ENCODE data around the gene SERPINF2. TPM values are rescaled to one million over a fixed set of nuclear protein-coding genes. Genes with fewer than 3 reads are reported as not detected.
"Not testable (repeated sequence)": the region's sequence is repeated elsewhere in the genome, so short reads cannot be mapped to it uniquely, and the experiment has no call there.

SERPINF2 gene
- total RNA-seq, 1 donor from 2014 or later = 1.2 TPM

- TF ChIP-seq CTCF (IDR thresholded peaks at IDR 0.05; ENCODE audit: insufficient read depth, low read length, poor library complexity, severe bottlenecking) = no peak
- Histone ChIP-seq H3K27me3 (ENCODE audit: control insufficient read depth, insufficient read depth, low read length) (no peaks in the 10 kb centered on the region), H3K4me3 (ENCODE audit: low read depth, low read length) (no peak overlapping the region), H3K36me3 (ENCODE audit: control insufficient read depth, insufficient read depth, low read length) (no peaks in the 10 kb centered on the region)
- no peak for DNase-seq (ENCODE audit: low read depth)
Observed at GRCh38 chr17:1767358-1767757, 24.7 kb downstream of the SERPINF2 start.

GRCh38 chr17:1769822-1770477, 27.3 kb downstream of the SERPINF2 start:
- Histone ChIP-seq H3K27me3 (ENCODE audit: control insufficient read depth, insufficient read depth, low read length) (no peaks in the 10 kb centered on the region), H3K36me3 (ENCODE audit: control insufficient read depth, insufficient read depth, low read length) (no peaks in the 10 kb centered on the region), H3K4me3 (ENCODE audit: low read depth, low read length) (no peak overlapping the region)
- no peak for DNase-seq (ENCODE audit: low read depth)
- TF ChIP-seq CTCF (IDR thresholded peaks at IDR 0.05; ENCODE audit: insufficient read depth, low read length, poor library complexity, severe bottlenecking) = no peak

GRCh38 chr17:1773000-1773695, 30.5 kb downstream of the SERPINF2 start:
- not testable (repeated sequence) for H3K36me3 ChIP-seq (ENCODE audit: control insufficient read depth, insufficient read depth, low read length); DNase-seq (ENCODE audit: low read depth); H3K27me3 ChIP-seq (ENCODE audit: control insufficient read depth, insufficient read depth, low read length); H3K4me3 ChIP-seq (ENCODE audit: low read depth, low read length)

GRCh38 chr17:1773696-1774181, 31.1 kb downstream of the SERPINF2 start:
- DNase-seq (ENCODE audit: low read depth) = no peak
- no peak overlapping the region for H3K4me3 ChIP-seq (ENCODE audit: low read depth, low read length)
- TF ChIP-seq CTCF (IDR thresholded peaks at IDR 0.05; ENCODE audit: insufficient read depth, low read length, poor library complexity, severe bottlenecking) = no peak
- no peaks in the 10 kb centered on the region for H3K27me3 ChIP-seq (ENCODE audit: control insufficient read depth, insufficient read depth, low read length)
- no peaks in the 10 kb centered on the region for H3K36me3 ChIP-seq (ENCODE audit: control insufficient read depth, insufficient read depth, low read length)

GRCh38 chr17:1774390-1775176, 31.9 kb downstream of the SERPINF2 start:
- no peak for DNase-seq (ENCODE audit: low read depth)
- no peaks in the 10 kb centered on the region for H3K36me3 ChIP-seq (ENCODE audit: control insufficient read depth, insufficient read depth, low read length)
- H3K27me3 ChIP-seq (ENCODE audit: control insufficient read depth, insufficient read depth, low read length) = no peaks in the 10 kb centered on the region
- H3K4me3 ChIP-seq (ENCODE audit: low read depth, low read length) = no peak overlapping the region
- no peak for TF ChIP-seq CTCF (IDR thresholded peaks at IDR 0.05; ENCODE audit: insufficient read depth, low read length, poor library complexity, severe bottlenecking)

GRCh38 chr17:1776328-1776727, 33.7 kb downstream of the SERPINF2 start:
- Histone ChIP-seq H3K4me3 (ENCODE audit: low read depth, low read length) (no peak overlapping the region), H3K36me3 (ENCODE audit: control insufficient read depth, insufficient read depth, low read length) (no peaks in the 10 kb centered on the region), H3K27me3 (ENCODE audit: control insufficient read depth, insufficient read depth, low read length) (no peaks in the 10 kb centered on the region)
- no peak for TF ChIP-seq CTCF (IDR thresholded peaks at IDR 0.05; ENCODE audit: insufficient read depth, low read length, poor library complexity, severe bottlenecking)
- no peak for DNase-seq (ENCODE audit: low read depth)
